Measurements from ENCODE around the gene DDAH1.

DDAH1 gene

GRCh38 chr1:85313888-85314696 is 150.9 kb downstream of the DDAH1 start:
- DNase-seq (ENCODE audit: insufficient read length, low spot score) = no peak
- no peak for FAIRE-seq

GRCh38 chr1:85311818-85312217 is 153.1 kb downstream of the DDAH1 start:
- DNase-seq (ENCODE audit: insufficient read length, low spot score) = no peak
- FAIRE-seq = no peak

- FAIRE-seq (no peak), DNase-seq (ENCODE audit: insufficient read length, low spot score) (no peak)
Observed at GRCh38 chr1:85308833-85309350, 156.1 kb downstream of the DDAH1 start.

GRCh38 chr1:85307987-85308832 is 156.7 kb downstream of the DDAH1 start:
- peak; percentile 66 for FAIRE-seq
- peak; percentile 66 for DNase-seq (ENCODE audit: insufficient read length, low spot score)

GRCh38 chr1:85306236-85306635 is 158.7 kb downstream of the DDAH1 start:
- FAIRE-seq (no peak), DNase-seq (ENCODE audit: insufficient read length, low spot score) (no peak)

- DNase-seq (ENCODE audit: insufficient read length, low spot score) (no peak), FAIRE-seq (no peak)
Observed at GRCh38 chr1:85303440-85304162, 161.4 kb downstream of the DDAH1 start.

- no peak for DNase-seq (ENCODE audit: insufficient read length, low spot score)
- no peak for FAIRE-seq
Observed at GRCh38 chr1:85300140-85300539, 164.8 kb downstream of the DDAH1 start.

GRCh38 chr1:85297855-85298629 is 166.9 kb downstream of the DDAH1 start:
- FAIRE-seq = peak; percentile 26
- DNase-seq (ENCODE audit: insufficient read length, low spot score) = peak; percentile 66

GRCh38 chr1:85297538-85297854 is 167.5 kb downstream of the DDAH1 start:
- DNase-seq (ENCODE audit: insufficient read length, low spot score) (no peak), FAIRE-seq (no peak)

GRCh38 chr1:85296980-85297379 is 168.0 kb downstream of the DDAH1 start:
- no peak for DNase-seq (ENCODE audit: insufficient read length, low spot score)
- no peak for FAIRE-seq

GRCh38 chr1:85295654-85296053 is 169.3 kb downstream of the DDAH1 start:
- DNase-seq (ENCODE audit: insufficient read length, low spot score) = no peak
- FAIRE-seq = no peak

GRCh38 chr1:85295006-85295431 is 169.9 kb downstream of the DDAH1 start:
- FAIRE-seq (no peak), DNase-seq (ENCODE audit: insufficient read length, low spot score) (no peak)

- DNase-seq (ENCODE audit: insufficient read length, low spot score) = no peak
- no peak for FAIRE-seq
Observed at GRCh38 chr1:85290826-85291225, 174.1 kb downstream of the DDAH1 start.

- DNase-seq (ENCODE audit: insufficient read length, low spot score) (no peak), FAIRE-seq (no peak)
Observed at GRCh38 chr1:85289848-85290335, 175.1 kb downstream of the DDAH1 start.

GRCh38 chr1:85289207-85289847 is 175.6 kb downstream of the DDAH1 start:
- DNase-seq (ENCODE audit: insufficient read length, low spot score) (no peak), FAIRE-seq (peak; percentile 28)

- FAIRE-seq (no peak), DNase-seq (ENCODE audit: insufficient read length, low spot score) (no peak)
Observed at GRCh38 chr1:85284202-85284601, 180.8 kb downstream of the DDAH1 start.

- DNase-seq (ENCODE audit: insufficient read length, low spot score) (no peak), FAIRE-seq (no peak)
Observed at GRCh38 chr1:85283475-85284199, 181.3 kb downstream of the DDAH1 start.

GRCh38 chr1:85282424-85282823 is 182.5 kb downstream of the DDAH1 start:
- DNase-seq (ENCODE audit: insufficient read length, low spot score) (no peak), FAIRE-seq (no peak)

- no peak for FAIRE-seq
- DNase-seq (ENCODE audit: insufficient read length, low spot score) = no peak
Observed at GRCh38 chr1:85280636-85281035, 184.3 kb downstream of the DDAH1 start.
